ENCODE results near the gene PEX1. TPM values are rescaled to one million over a fixed set of nuclear protein-coding genes. Genes with fewer than 3 reads are reported as not detected.

The PEX1 gene
- total RNA-seq, 4 donors from 2014 or later = 30.6 to 49.5 (median 35.6) TPM

- TF ChIP-seq POLR2A (IDR thresholded peaks at IDR 0.05) (no peak), CTCF (IDR thresholded peaks at IDR 0.05) (no peak)
- Histone ChIP-seq H3K27me3 (no peaks in the 10 kb centered on the region), H3K27ac (no peak overlapping the region), H3K36me3 (peaks cover 0 to 3% of the 10 kb centered on the region in 2 donors), H3K9me3 (no peaks in the 10 kb centered on the region), H3K4me1 (peaks cover 0 to under 1% of the 10 kb centered on the region in 2 donors), H3K4me3 (replicated peaks in 1 of 3) (no peak overlapping the region)
- no peak for DNase-seq
- intact Hi-C loops (cut with DNase I) = no loop called here
- 71 to 93% methylated on average over 2 of the region's 2 CpGs for WGBS, 2 donors
These were observed 61.6 kb downstream of the PEX1 start for GRCh38 chr7:92466682-92467081.

GRCh38 chr7:92464515-92464914 lies 63.8 kb downstream of the PEX1 start:
- TF ChIP-seq CTCF (IDR thresholded peaks at IDR 0.05) (no peak), POLR2A (IDR thresholded peaks at IDR 0.05) (no peak)
- H3K27me3 ChIP-seq = no peaks in the 10 kb centered on the region
- no peaks in the 10 kb centered on the region for H3K9me3 ChIP-seq
- 60 to 69% methylated on average over 3 of the region's 3 CpGs for WGBS, 2 donors
- H3K4me1 ChIP-seq = peaks cover 10 to 11% of the 10 kb centered on the region in 2 donors
- no peak overlapping the region for H3K4me3 ChIP-seq (replicated peaks in 1 of 3)
- peaks cover 0 to 3% of the 10 kb centered on the region in 2 donors for H3K36me3 ChIP-seq
- DNase-seq = no peak
- no peak overlapping the region for H3K27ac ChIP-seq
- intact Hi-C loops (cut with DNase I) = no loop called here

GRCh38 chr7:92462560-92462959 lies 65.8 kb downstream of the PEX1 start:
- H3K27ac ChIP-seq = no peak overlapping the region
- H3K36me3 ChIP-seq = peaks cover 0 to 3% of the 10 kb centered on the region in 2 donors
- intact Hi-C loops (cut with DNase I) = no loop called here
- peaks cover 10 to 11% of the 10 kb centered on the region in 2 donors for H3K4me1 ChIP-seq
- DNase-seq = no peak
- TF ChIP-seq POLR2A (IDR thresholded peaks at IDR 0.05) (no peak), CTCF (IDR thresholded peaks at IDR 0.05) (no peak)
- no peak overlapping the region for H3K4me3 ChIP-seq (replicated peaks in 1 of 3)
- 92 to 97% methylated on average over 3 of the region's 3 CpGs for WGBS, 2 donors
- H3K27me3 ChIP-seq = no peaks in the 10 kb centered on the region
- no peaks in the 10 kb centered on the region for H3K9me3 ChIP-seq

GRCh38 chr7:92461027-92462003 lies 67.0 kb downstream of the PEX1 start:
- intact Hi-C loops (cut with DNase I) = no loop called here
- Histone ChIP-seq H3K9me3 (no peaks in the 10 kb centered on the region), H3K27ac (peak overlapping the region in 2 of 3 donors; percentile 39 to 52), H3K36me3 (peaks cover 11 to 12% of the 10 kb centered on the region in 2 donors), H3K27me3 (no peaks in the 10 kb centered on the region), H3K4me3 (replicated peaks in 1 of 3) (no peak overlapping the region), H3K4me1 (peaks cover 10 to 11% of the 10 kb centered on the region in 2 donors)
- WGBS, 2 donors = 53 to 54% methylated on average over 8 of the region's 8 CpGs
- TF ChIP-seq POLR2A (IDR thresholded peaks at IDR 0.05) (no peak), CTCF (IDR thresholded peaks at IDR 0.05) (peak in 5 of 6 experiments; percentile 56 to 77 (median 60))
- peak; percentile 34 to 45 for DNase-seq

GRCh38 chr7:92460510-92460909 lies 67.8 kb downstream of the PEX1 start:
- peak overlapping the region in 2 of 3 donors; percentile 39 to 52 for H3K27ac ChIP-seq

More at GRCh38 chr7:92460510-92460909, 67.8 kb downstream of the PEX1 start:
- no peak overlapping the region for H3K4me3 ChIP-seq (replicated peaks in 1 of 3)
- TF ChIP-seq POLR2A (IDR thresholded peaks at IDR 0.05) (no peak), CTCF (IDR thresholded peaks at IDR 0.05) (no peak)
- peaks cover 17 to 20% of the 10 kb centered on the region in 2 donors for H3K36me3 ChIP-seq
- H3K27me3 ChIP-seq = no peaks in the 10 kb centered on the region
- no peaks in the 10 kb centered on the region for H3K9me3 ChIP-seq
- WGBS, 2 donors = 49 to 59% methylated on average over 4 of the region's 4 CpGs
- intact Hi-C loops (cut with DNase I) = no loop called here
- peak; percentile 78 to 83 for DNase-seq
- H3K4me1 ChIP-seq = peaks cover 10 to 11% of the 10 kb centered on the region in 2 donors
